K562 (cell line): ENCODE measurements around the gene PRKCE. TPM values are rescaled to one million over a fixed set of nuclear protein-coding genes. Genes with fewer than 3 reads are reported as not detected.
A peak's percentile ranks its signal among the peaks of the same experiment; 100 is the strongest.

ENCODE experiments used
- BCL6 ChIP-seq: fragments of 250-450 bp; sonication (Bioruptor Pico); IDR thresholded peaks from 2 replicates; pipeline ENCODE4 v1.4.0; 2020
- CREM ChIP-seq: IDR thresholded peaks from 2 replicates; pipeline ENCODE4 v1.6.1; 2014; ENCODE audit warnings: antibody characterized with exemption, low read depth
- ESRRA ChIP-seq: fragments of 450-650 bp; IDR thresholded peaks from 2 replicates; pipeline ENCODE4 v1.6.1; 2014; ENCODE audit warnings: low read depth, mild to moderate bottlenecking, moderate library complexity, borderline replicate concordance
- FOXK2 ChIP-seq, 2 experiments: fragments of 450-650 bp; IDR thresholded peaks in 1 of 2; conservative IDR thresholded peaks in 1 of 2; 2 replicates each; pipeline ENCODE4 v1.6.1; 2016; ENCODE audit warnings: low read depth in 2 of 2, mild to moderate bottlenecking in 1 of 2
- KLF6 ChIP-seq: fragments of 250-450 bp; sonication (Bioruptor Pico); IDR thresholded peaks from 2 replicates; pipeline ENCODE4 v1.4.0; 2020; ENCODE audit warnings: mild to moderate bottlenecking, moderate library complexity, borderline replicate concordance
- NCOR1 ChIP-seq: fragments of 450-650 bp; IDR thresholded peaks from 2 replicates; pipeline ENCODE4 v1.6.1; 2016; ENCODE audit warnings: mild to moderate bottlenecking, moderate library complexity
- NONO ChIP-seq, 2 experiments: fragments of 200-400 bp in 1 of 2; fragments of 450-650 bp in 1 of 2; formaldehyde crosslinking in 1 of 2; IDR thresholded peaks; 2 replicates each; pipeline ENCODE4 v1.6.1; 2017; ENCODE audit warnings: low read depth in 2 of 2, mild to moderate bottlenecking in 2 of 2, moderate library complexity in 2 of 2, low read length in 1 of 2
- NRF1 ChIP-seq, 2 experiments: fragments of 450-650 bp; IDR thresholded peaks in 1 of 2; conservative IDR thresholded peaks in 1 of 2; 2 replicates each; pipeline ENCODE4 v1.6.1; 2014; ENCODE audit warnings: mild to moderate bottlenecking in 2 of 2
- PHB ChIP-seq: fragments of 250-450 bp; sonication (Bioruptor Pico); IDR thresholded peaks from 2 replicates; pipeline ENCODE4 v1.5.0; 2021
- PRMT5 ChIP-seq: sonication (generic); formaldehyde crosslinking; IDR thresholded peaks from 2 replicates; pipeline ENCODE4 v1.5.0; 2020; ENCODE audit warnings: missing genetic modification reagents
- PURB ChIP-seq: sonication (generic); formaldehyde crosslinking; IDR thresholded peaks from 2 replicates; pipeline ENCODE4 v1.9.0; 2021; ENCODE audit warnings: low read depth, mild to moderate bottlenecking, missing genetic modification reagents
- SRSF1 ChIP-seq: fragments of 200-400 bp; formaldehyde crosslinking; IDR thresholded peaks from 2 replicates; pipeline ENCODE4 v1.6.1; 2017; ENCODE audit warnings: mild to moderate bottlenecking, low read depth, low read length, moderate library complexity
- TRIM28 ChIP-seq: fragments of 450-650 bp; IDR thresholded peaks from 2 replicates; pipeline ENCODE4 v1.6.1; 2017
- ZC3H11A ChIP-seq: IDR thresholded peaks from 2 replicates; pipeline ENCODE4 v1.6.1; 2012; ENCODE audit warnings: low read depth, low read length, improper control_type of control experiment
- polyA plus RNA-seq, 8 experiments: library from polyadenylated mRNA; depleted of rRNA in 4 of 8; stranded (reverse) in 5 of 8; unstranded in 3 of 8; fragments of >200 nt; fragmentation: Nextera tagmentation in 2 of 8; fragmentation: Illumina TruSeq in 1 of 8; extraction: Ambion mirVana in 2 of 8; extraction: Trizol in 1 of 8; gene quantifications; 2 replicates each; pipeline versions ENCODE4 v1.2.1 to v1.2.3, GENCODE V29; 2011 to 2014; ENCODE audit warnings: inconsistent platforms in 1 of 8, missing spikeins in 1 of 8
- total RNA-seq, 7 experiments: library from RNA; depleted of rRNA in 6 of 7; stranded (reverse); fragments of >200 nt in 6 of 7; fragmentation: Illumina TruSeq in 2 of 7; extraction: Trizol in 2 of 7; gene quantifications; 2 replicates each; pipeline versions ENCODE4 v1.2.1 to v1.2.3, GENCODE V29; 2011 to 2021; ENCODE audit warnings: low replicate concordance in 1 of 7
- TF ChIP-seq, protein P1 (sequence below): fragments of 450-650 bp; IDR thresholded peaks from 2 replicates; pipeline ENCODE4 v1.6.1; 2016
- TF ChIP-seq, protein P2 (sequence below): sonication (generic); formaldehyde crosslinking; IDR thresholded peaks from 2 replicates; pipeline ENCODE4 v1.8.0; 2022; ENCODE audit warnings: missing genetic modification reagents, mild to moderate bottlenecking, moderate library complexity, borderline replicate concordance
- TF ChIP-seq, protein P3 (sequence below), 2 experiments: fragments of 450-650 bp in 1 of 2; IDR thresholded peaks; 2 replicates each; pipeline ENCODE4 v1.6.1; 2011 to 2017; ENCODE audit warnings: low read depth in 2 of 2, antibody characterized with exemption in 1 of 2, borderline replicate concordance in 1 of 2, low read length in 1 of 2, mild to moderate bottlenecking in 1 of 2, mixed read lengths in 1 of 2; ENCODE audit not compliant: control insufficient read depth in 1 of 2
- TF ChIP-seq, protein P4 (sequence below), 3 experiments: fragments of 200-800 bp in 1 of 3; fragments of 250-450 bp in 1 of 3; fragments of 450-650 bp in 1 of 3; sonication (Bioruptor Pico) in 1 of 3; sonication (Bioruptor generic) in 1 of 3; formaldehyde crosslinking in 1 of 3; IDR thresholded peaks; 2 replicates each; pipeline versions ENCODE4 v1.6.1 to v1.8.0; 2016 to 2022; ENCODE audit warnings: mild to moderate bottlenecking in 2 of 3, missing genetic modification characterization in 2 of 3, missing compliant biosample characterization in 1 of 3, moderate library complexity in 1 of 3

PRKCE gene
- total and polyA plus RNA-seq, 9 of the 15 experiments (the other 6 are each of a cell fraction or from before 2014, with no cell fraction given): 0.06 to 1.0 (median 0.22) TPM; not detected in 1

DNA sequence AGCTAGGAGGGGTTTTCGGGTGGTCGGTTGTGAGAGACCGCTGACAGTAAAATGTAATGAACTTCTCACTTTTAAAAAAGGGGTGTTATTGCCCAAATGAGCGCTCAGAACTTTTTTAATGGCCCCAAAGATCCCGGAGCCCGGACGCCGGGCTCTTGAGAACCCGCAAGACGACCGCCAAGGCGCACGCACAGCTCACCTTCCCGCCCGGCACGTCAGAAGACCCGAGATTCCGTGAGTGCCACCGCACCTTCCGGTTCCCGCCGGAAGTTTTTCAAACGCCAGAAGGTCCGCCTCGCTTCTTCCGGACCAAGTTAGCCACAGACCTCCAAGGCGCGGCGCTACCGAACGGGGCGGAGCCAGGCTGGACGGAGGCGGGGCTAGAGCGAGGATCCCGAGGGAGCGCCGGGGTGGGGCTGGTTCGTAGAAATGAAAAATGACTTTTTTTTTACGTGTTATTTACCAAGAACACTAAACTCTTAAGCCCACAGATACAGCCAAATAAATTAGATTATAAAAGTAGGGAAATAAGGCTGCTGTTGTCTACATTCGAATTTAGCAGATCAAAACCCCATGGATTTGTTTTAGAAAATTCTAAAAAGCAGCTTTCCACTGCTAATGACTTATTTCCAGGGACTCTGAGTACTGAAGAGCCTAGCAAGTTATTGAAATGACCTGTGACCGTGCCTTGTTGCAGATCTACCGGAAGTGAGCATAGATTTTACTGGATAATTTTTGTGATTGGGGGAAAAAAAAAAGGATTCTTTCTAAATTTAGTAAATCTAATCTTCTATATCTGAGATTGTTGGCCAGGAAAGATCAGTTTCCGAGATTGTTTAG is 40.2 kb upstream of the PRKCE start, which contains the start of gene SRBD1 (continued):
- TF ChIP-seq, protein P1, sequence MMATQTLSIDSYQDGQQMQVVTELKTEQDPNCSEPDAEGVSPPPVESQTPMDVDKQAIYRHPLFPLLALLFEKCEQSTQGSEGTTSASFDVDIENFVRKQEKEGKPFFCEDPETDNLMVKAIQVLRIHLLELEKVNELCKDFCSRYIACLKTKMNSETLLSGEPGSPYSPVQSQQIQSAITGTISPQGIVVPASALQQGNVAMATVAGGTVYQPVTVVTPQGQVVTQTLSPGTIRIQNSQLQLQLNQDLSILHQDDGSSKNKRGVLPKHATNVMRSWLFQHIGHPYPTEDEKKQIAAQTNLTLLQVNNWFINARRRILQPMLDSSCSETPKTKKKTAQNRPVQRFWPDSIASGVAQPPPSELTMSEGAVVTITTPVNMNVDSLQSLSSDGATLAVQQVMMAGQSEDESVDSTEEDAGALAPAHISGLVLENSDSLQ: peak; percentile 81
- TF ChIP-seq PHB (CRISPR knock-in tag) (no peak), FOXK2 (conservative IDR thresholded peaks at IDR 0.05 in 1 of 2, IDR thresholded peaks at IDR 0.05 in 1 of 2; ENCODE audit: low read depth in 2 of 2) (peak in 1 of 2 experiments; percentile 51; a peak in 2 of 4 replicates), NRF1 (conservative IDR thresholded peaks at IDR 0.05 in 1 of 2, IDR thresholded peaks at IDR 0.05 in 1 of 2) (peak; percentile 46 to 49), TRIM28 (no peak), BCL6 (no peak), ESRRA (peak; percentile 49; the same call in 1 of the 2 replicates), KLF6 (CRISPR knock-in tag) (peak; percentile 14; the same call in 1 of the 2 replicates), SRSF1 (no peak), NCOR1 (no peak), NONO (IDR thresholded peaks at IDR 0.05; ENCODE audit: low read depth in 2 of 2, low read length in 1 of 2) (0 out of 4 replicates have a peak, but pooled peaks of 1 of the 2 experiments have one; percentile 14), PURB (CRISPR knock-in tag) (no peak), PRMT5 (CRISPR knock-in tag) (no peak), ZC3H11A (no peak), CREM (peak; percentile 83)
- TF ChIP-seq, protein P2, sequence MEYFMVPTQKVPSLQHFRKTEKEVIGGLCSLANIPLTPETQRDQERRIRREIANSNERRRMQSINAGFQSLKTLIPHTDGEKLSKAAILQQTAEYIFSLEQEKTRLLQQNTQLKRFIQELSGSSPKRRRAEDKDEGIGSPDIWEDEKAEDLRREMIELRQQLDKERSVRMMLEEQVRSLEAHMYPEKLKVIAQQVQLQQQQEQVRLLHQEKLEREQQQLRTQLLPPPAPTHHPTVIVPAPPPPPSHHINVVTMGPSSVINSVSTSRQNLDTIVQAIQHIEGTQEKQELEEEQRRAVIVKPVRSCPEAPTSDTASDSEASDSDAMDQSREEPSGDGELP (CRISPR knock-in tag): peak; percentile 72; the same call in 1 of the 2 replicates
- TF ChIP-seq, protein P3, sequence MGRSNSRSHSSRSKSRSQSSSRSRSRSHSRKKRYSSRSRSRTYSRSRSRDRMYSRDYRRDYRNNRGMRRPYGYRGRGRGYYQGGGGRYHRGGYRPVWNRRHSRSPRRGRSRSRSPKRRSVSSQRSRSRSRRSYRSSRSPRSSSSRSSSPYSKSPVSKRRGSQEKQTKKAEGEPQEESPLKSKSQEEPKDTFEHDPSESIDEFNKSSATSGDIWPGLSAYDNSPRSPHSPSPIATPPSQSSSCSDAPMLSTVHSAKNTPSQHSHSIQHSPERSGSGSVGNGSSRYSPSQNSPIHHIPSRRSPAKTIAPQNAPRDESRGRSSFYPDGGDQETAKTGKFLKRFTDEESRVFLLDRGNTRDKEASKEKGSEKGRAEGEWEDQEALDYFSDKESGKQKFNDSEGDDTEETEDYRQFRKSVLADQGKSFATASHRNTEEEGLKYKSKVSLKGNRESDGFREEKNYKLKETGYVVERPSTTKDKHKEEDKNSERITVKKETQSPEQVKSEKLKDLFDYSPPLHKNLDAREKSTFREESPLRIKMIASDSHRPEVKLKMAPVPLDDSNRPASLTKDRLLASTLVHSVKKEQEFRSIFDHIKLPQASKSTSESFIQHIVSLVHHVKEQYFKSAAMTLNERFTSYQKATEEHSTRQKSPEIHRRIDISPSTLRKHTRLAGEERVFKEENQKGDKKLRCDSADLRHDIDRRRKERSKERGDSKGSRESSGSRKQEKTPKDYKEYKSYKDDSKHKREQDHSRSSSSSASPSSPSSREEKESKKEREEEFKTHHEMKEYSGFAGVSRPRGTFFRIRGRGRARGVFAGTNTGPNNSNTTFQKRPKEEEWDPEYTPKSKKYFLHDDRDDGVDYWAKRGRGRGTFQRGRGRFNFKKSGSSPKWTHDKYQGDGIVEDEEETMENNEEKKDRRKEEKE (IDR thresholded peaks at IDR 0.05; ENCODE audit: borderline replicate concordance in 1 of 2, control insufficient read depth in 1 of 2, low read depth in 2 of 2, low read length in 1 of 2): peak in 1 of 2 experiments; percentile 79; a peak in 1 of 4 replicates
- TF ChIP-seq, protein P4, sequence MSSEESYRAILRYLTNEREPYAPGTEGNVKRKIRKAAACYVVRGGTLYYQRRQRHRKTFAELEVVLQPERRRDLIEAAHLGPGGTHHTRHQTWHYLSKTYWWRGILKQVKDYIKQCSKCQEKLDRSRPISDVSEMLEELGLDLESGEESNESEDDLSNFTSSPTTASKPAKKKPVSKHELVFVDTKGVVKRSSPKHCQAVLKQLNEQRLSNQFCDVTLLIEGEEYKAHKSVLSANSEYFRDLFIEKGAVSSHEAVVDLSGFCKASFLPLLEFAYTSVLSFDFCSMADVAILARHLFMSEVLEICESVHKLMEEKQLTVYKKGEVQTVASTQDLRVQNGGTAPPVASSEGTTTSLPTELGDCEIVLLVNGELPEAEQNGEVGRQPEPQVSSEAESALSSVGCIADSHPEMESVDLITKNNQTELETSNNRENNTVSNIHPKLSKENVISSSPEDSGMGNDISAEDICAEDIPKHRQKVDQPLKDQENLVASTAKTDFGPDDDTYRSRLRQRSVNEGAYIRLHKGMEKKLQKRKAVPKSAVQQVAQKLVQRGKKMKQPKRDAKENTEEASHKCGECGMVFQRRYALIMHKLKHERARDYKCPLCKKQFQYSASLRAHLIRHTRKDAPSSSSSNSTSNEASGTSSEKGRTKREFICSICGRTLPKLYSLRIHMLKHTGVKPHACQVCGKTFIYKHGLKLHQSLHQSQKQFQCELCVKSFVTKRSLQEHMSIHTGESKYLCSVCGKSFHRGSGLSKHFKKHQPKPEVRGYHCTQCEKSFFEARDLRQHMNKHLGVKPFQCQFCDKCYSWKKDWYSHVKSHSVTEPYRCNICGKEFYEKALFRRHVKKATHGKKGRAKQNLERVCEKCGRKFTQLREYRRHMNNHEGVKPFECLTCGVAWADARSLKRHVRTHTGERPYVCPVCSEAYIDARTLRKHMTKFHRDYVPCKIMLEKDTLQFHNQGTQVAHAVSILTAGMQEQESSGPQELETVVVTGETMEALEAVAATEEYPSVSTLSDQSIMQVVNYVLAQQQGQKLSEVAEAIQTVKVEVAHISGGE (CRISPR knock-in tag; IDR thresholded peaks at IDR 0.05): peak; percentile 89 to 98 (median 96)
